Activated CD4-positive, alpha-beta T cell treated with anti-CD3 and anti-CD28 coated beads for 4 hours (primary cell): ENCODE data around the gene RSAD2.
"Not testable (repeated sequence)": the region's sequence is repeated elsewhere in the genome, so short reads cannot be mapped to it uniquely, and the experiment has no call there.

Experiments used
- DNase-seq, 2 donors: peaks; one replicate each; pipeline ENCODE4 v3.0.0-alpha.2; 2020

The RSAD2 gene

GRCh38 chr2:6877402-6878304 lies at the start of gene RSAD2:
RSAD2 (plus strand) TSS chr2:6877777; CDS start chr2:6877801, 24 bp downstream.
- peak; percentile 38 to 42 for DNase-seq

GRCh38 chr2:6828299-6828584 lies 49.3 kb upstream of the RSAD2 start:
- DNase-seq: no peak

GRCh38 chr2:6831229-6831628 lies 46.3 kb upstream of the RSAD2 start:
- no peak for DNase-seq

GRCh38 chr2:6832596-6833299 lies 44.8 kb upstream of the RSAD2 start:
- DNase-seq: no peak

- no peak for DNase-seq
Observed at GRCh38 chr2:6833300-6833604, 44.3 kb upstream of the RSAD2 start.

GRCh38 chr2:6834163-6834562 lies 43.4 kb upstream of the RSAD2 start:
- no peak for DNase-seq

GRCh38 chr2:6835467-6835866 lies 42.1 kb upstream of the RSAD2 start:
- no peak for DNase-seq

GRCh38 chr2:6838673-6839319 lies 38.8 kb upstream of the RSAD2 start:
- no peak for DNase-seq

- DNase-seq: no peak
Observed at GRCh38 chr2:6841537-6842287, 35.9 kb upstream of the RSAD2 start.

- DNase-seq: no peak
Observed at GRCh38 chr2:6845312-6845711, 32.3 kb upstream of the RSAD2 start.

GRCh38 chr2:6845903-6846302 lies 31.7 kb upstream of the RSAD2 start:
- no peak for DNase-seq

GRCh38 chr2:6846540-6846939 lies 31.0 kb upstream of the RSAD2 start:
- no peak for DNase-seq

GRCh38 chr2:6846967-6847681 lies 30.5 kb upstream of the RSAD2 start:
- no peak for DNase-seq

- no peak for DNase-seq
Observed at GRCh38 chr2:6852195-6852594, 25.4 kb upstream of the RSAD2 start.

- no peak for DNase-seq
Observed at GRCh38 chr2:6854416-6854815, 23.2 kb upstream of the RSAD2 start.

GRCh38 chr2:6855860-6856547 lies 21.6 kb upstream of the RSAD2 start:
- DNase-seq: no peak

- no peak for DNase-seq
Observed at GRCh38 chr2:6856548-6856920, 21.0 kb upstream of the RSAD2 start.

GRCh38 chr2:6858466-6859027 lies 19.0 kb upstream of the RSAD2 start:
- DNase-seq: not testable (repeated sequence)

GRCh38 chr2:6860296-6860695 lies 17.3 kb upstream of the RSAD2 start:
- DNase-seq: no peak

- DNase-seq: no peak
Observed at GRCh38 chr2:6863792-6864191, 13.8 kb upstream of the RSAD2 start.

- no peak for DNase-seq
Observed at GRCh38 chr2:6864231-6864754, 13.3 kb upstream of the RSAD2 start.
